Adrenal gland (tissue), 5 donors: ENCODE data around the gene ZNF592.

Source experiments
- CTCF ChIP-seq, 6 experiments: fragments of 450-650 bp in 4 of 6; fragments of 200-600 bp in 2 of 6; sonication (generic) in 1 of 6; IDR thresholded peaks; 1 replicate in 5 of 6; 2 replicates in 1 of 6; pipeline versions ENCODE4 v1.5.1 to v1.8.0; 2016 to 2021; ENCODE audit warnings: antibody characterized with exemption in 6 of 6, mild to moderate bottlenecking in 2 of 6, moderate library complexity in 1 of 6
- POLR2A ChIP-seq, 2 donors: fragments of 450-650 bp; IDR thresholded peaks; one replicate each; pipeline ENCODE4 v1.6.1; 2017; ENCODE audit warnings: antibody characterized with exemption in 2 of 2, mild to moderate bottlenecking in 2 of 2, moderate library complexity in 1 of 2
- donor health status: DM: no; HTN: no; CAD: no.

- TF ChIP-seq POLR2A (IDR thresholded peaks at IDR 0.05) (no peak), CTCF (IDR thresholded peaks at IDR 0.05) (no peak)
Measured at GRCh38 chr15:84788500-84788899, 40.1 kb downstream of the ZNF592 start.
